GM12878 (cell line): Measurements from ENCODE around the gene KIAA1143. TPM values are rescaled to one million over a fixed set of nuclear protein-coding genes. Genes with fewer than 3 reads are reported as not detected.
A peak's percentile ranks its signal among the peaks of the same experiment; 100 is the strongest.

Experiments
- ATAC-seq: fragments of 200-7000 bp; cut with Tn5 transposase; 3 replicates; pipeline ENCODE4 v1.9.1; 2020; ENCODE audit warnings: mild to moderate bottlenecking, moderate library complexity
- BruUV-seq: library from RNA; stranded (reverse); fragments of 400-500 nt; replicated peaks from 2 replicates; lab custom pipeline; 2021; lab: Mats Ljungman, UMichigan
- CTCF ChIA-PET: fragments of 300-600 bp; sonication (Branson Sonifier 250); formaldehyde crosslinking; extraction: SDS; loops from one replicate; lab custom pipeline; 2021; ENCODE audit warnings: inconsistent platforms; lab: Yijun Ruan, JAX
- POLR2A ChIA-PET: fragments of 350-600 bp; formaldehyde crosslinking; extraction: SDS; loops from one replicate; lab custom pipeline; 2021; ENCODE audit warnings: inconsistent platforms; lab: Charles Lee
- RAD21 ChIA-PET: fragments of 300-600 bp; sonication (Branson Sonifier 250); formaldehyde crosslinking; loops from one replicate; lab custom pipeline; 2023; ENCODE audit warnings: antibody characterized with exemption; ENCODE audit not compliant: unreplicated experiment; lab: Charles Lee
- SMC1A ChIA-PET: fragments of 300-600 bp; sonication (Branson Sonifier 250); formaldehyde crosslinking; loops from one replicate; lab custom pipeline; 2023; ENCODE audit not compliant: unreplicated experiment, uncharacterized antibody; lab: Charles Lee
- DNase-seq: peaks from one replicate; pipeline ENCODE4 v3.0.0-alpha.2; 2011; ENCODE audit warnings: low read depth, low spot score
- FAIRE-seq: peaks from 3 replicates; lab custom pipeline; 2011; peaks lifted over from hg19 to GRCh38; lab: Jason Lieb, UNC
- H2AFZ ChIP-seq: 2 replicates; pipeline ENCODE4 v1.6.0; 2011; ENCODE audit warnings: low read depth, low read length, control low read depth; ENCODE audit not compliant: control insufficient read depth
- H3K27ac ChIP-seq: 2 replicates; pipeline ENCODE4 v1.5.1; 2011; ENCODE audit warnings: control low read depth; ENCODE audit not compliant: control insufficient read depth, insufficient read depth
- H3K27me3 ChIP-seq, 2 experiments: replicated peaks in 1 of 2; 2 replicates each; pipeline versions ENCODE4 v1.6.0 to v1.6.1; 2011; ENCODE audit warnings: low read length in 1 of 2; ENCODE audit not compliant: control insufficient read depth in 2 of 2, insufficient read depth in 2 of 2
- H3K36me3 ChIP-seq, 2 experiments: 2 replicates each; pipeline ENCODE4 v1.5.1; 2011; ENCODE audit warnings: low read length in 1 of 2; ENCODE audit not compliant: control insufficient read depth in 2 of 2, insufficient read depth in 2 of 2
- H3K4me1 ChIP-seq: 2 replicates; pipeline ENCODE4 v1.6.1; 2011; ENCODE audit warnings: mild to moderate bottlenecking, low read length, moderate library complexity, mixed read lengths; ENCODE audit not compliant: control insufficient read depth, insufficient read depth
- H3K4me2 ChIP-seq: 2 replicates; pipeline ENCODE4 v1.6.0; 2011; ENCODE audit warnings: control low read depth; ENCODE audit not compliant: control insufficient read depth, insufficient read depth
- H3K4me3 ChIP-seq: fragments of 200-600 bp; sonication (generic); 2 replicates; pipeline ENCODE4 v1.5.1; 2016
- H3K79me2 ChIP-seq: 2 replicates; pipeline ENCODE4 v1.6.0; 2011; ENCODE audit warnings: low read length; ENCODE audit not compliant: control insufficient read depth, insufficient read depth
- H3K9ac ChIP-seq: 2 replicates; pipeline ENCODE4 v1.8.0; 2011; ENCODE audit warnings: low read length, control low read depth, mixed read lengths; ENCODE audit not compliant: control insufficient read depth, insufficient read depth
- H3K9me3 ChIP-seq: replicated peaks from 3 replicates; pipeline ENCODE4 v1.5.1; 2011; ENCODE audit warnings: mild to moderate bottlenecking, low read length; ENCODE audit not compliant: control insufficient read depth, insufficient read depth
- H4K20me1 ChIP-seq: 2 replicates; pipeline ENCODE4 v1.6.0; 2011; ENCODE audit not compliant: control insufficient read depth, insufficient read depth
- BHLHE40 ChIP-seq, 2 experiments: fragments of 450-650 bp in 1 of 2; IDR thresholded peaks; 2 replicates each; pipeline ENCODE4 v1.6.1; 2011 to 2017; ENCODE audit warnings: low read depth in 2 of 2, borderline replicate concordance in 1 of 2, improper control_type of control experiment in 1 of 2, low read length in 1 of 2, mild to moderate bottlenecking in 1 of 2
- CEBPB ChIP-seq, 2 experiments: fragments of 150-350 bp in 1 of 2; IDR thresholded peaks; 2 replicates each; pipeline ENCODE4 v1.6.1; 2012 to 2014; ENCODE audit warnings: low read depth in 2 of 2, low read length in 2 of 2, borderline replicate concordance in 1 of 2, inconsistent platforms in 1 of 2
- EED ChIP-seq: sonication (generic); IDR thresholded peaks from 2 replicates; pipeline ENCODE4 v1.6.1; 2016; ENCODE audit warnings: antibody characterized with exemption, low read depth
- GABPA ChIP-seq: IDR thresholded peaks from 2 replicates; pipeline ENCODE4 v1.6.1; 2014; ENCODE audit warnings: antibody characterized with exemption, low read depth, mild to moderate bottlenecking, inconsistent platforms
- HCFC1 ChIP-seq: fragments of 150-350 bp; IDR thresholded peaks from 2 replicates; pipeline ENCODE4 v1.6.1; 2014; ENCODE audit warnings: low read length
- IKZF2 ChIP-seq, 2 experiments: fragments of 450-650 bp; IDR thresholded peaks; 2 replicates each; pipeline ENCODE4 v1.6.1; 2017; ENCODE audit warnings: mild to moderate bottlenecking in 2 of 2, moderate library complexity in 2 of 2
- IRF4 ChIP-seq: IDR thresholded peaks from 2 replicates; pipeline ENCODE4 v1.6.1; 2011; ENCODE audit warnings: low read depth, low read length
- MLLT1 ChIP-seq: fragments of 450-650 bp; IDR thresholded peaks from 2 replicates; pipeline ENCODE4 v1.6.1; 2016; ENCODE audit warnings: mild to moderate bottlenecking
- NBN ChIP-seq: fragments of 450-650 bp; IDR thresholded peaks from 2 replicates; pipeline ENCODE4 v1.6.1; 2016
- POLR2A ChIP-seq: IDR thresholded peaks from 2 replicates; pipeline ENCODE4 v1.6.1; 2011; ENCODE audit warnings: low read depth, mild to moderate bottlenecking, low read length
- SRF ChIP-seq, 2 experiments: IDR thresholded peaks; 2 replicates each; pipeline ENCODE4 v1.6.1; 2011; ENCODE audit warnings: low read depth in 2 of 2, low read length in 2 of 2, mild to moderate bottlenecking in 1 of 2, moderate library complexity in 1 of 2
- SUZ12 ChIP-seq: fragments of 200-600 bp; sonication (generic); IDR thresholded peaks from one replicate; pipeline ENCODE4 v1.6.1; 2018; ENCODE audit warnings: antibody characterized with exemption, mild to moderate bottlenecking; ENCODE audit not compliant: unreplicated experiment
- TAF1 ChIP-seq: IDR thresholded peaks from 2 replicates; pipeline ENCODE4 v1.6.1; 2011; ENCODE audit warnings: mild to moderate bottlenecking, low read depth, low read length, borderline replicate concordance
- TARDBP ChIP-seq: IDR thresholded peaks from 2 replicates; pipeline ENCODE4 v1.6.1; 2016; ENCODE audit warnings: borderline replicate concordance
- YY1 ChIP-seq: IDR thresholded peaks from 2 replicates; pipeline ENCODE4 v1.6.1; 2011; ENCODE audit warnings: low read depth, mild to moderate bottlenecking, low read length
- ZNF274 ChIP-seq: IDR thresholded peaks from one replicate; pipeline ENCODE4 v1.8.0; 2011; ENCODE audit not compliant: insufficient read length, insufficient read depth
- ZNF384 ChIP-seq: IDR thresholded peaks from 2 replicates; pipeline ENCODE4 v1.6.1; 2012; ENCODE audit warnings: low read depth, mild to moderate bottlenecking, low read length, improper control_type of control experiment, borderline replicate concordance
- WGBS: methylation state at CpG from one replicate; pipeline ENCODE4 v1.1.6; 2016; ENCODE audit warnings: low lambda C conversion rate; ENCODE audit not compliant: insufficient replicate concordance, insufficient coverage; ENCODE audit errors: missing lambda C conversion rate; 5-methylcytosine and 5-hydroxymethylcytosine counted together
- in situ Hi-C: fragments of 300-500 bp; cut with MboI; formaldehyde crosslinking; loops from 9 replicates; pipeline ENCODE4 v1.14.3; 2018; ENCODE audit warnings: mixed read lengths
- intact Hi-C: fragments of 100-400 bp; cut with micrococcal nuclease; formaldehyde crosslinking; loops from one replicate; pipeline ENCODE4 v1.14.2; 2022; ENCODE audit not compliant: unreplicated experiment
- polyA plus RNA-seq, 11 experiments: library from polyadenylated mRNA; depleted of rRNA in 4 of 11; unstranded in 6 of 11; stranded (reverse) in 5 of 11; fragments of >200 nt; fragmentation: Nextera tagmentation in 4 of 11; fragmentation: Illumina TruSeq in 1 of 11; extraction: Ambion mirVana in 4 of 11; extraction: Trizol in 1 of 11; gene quantifications; 1 replicate in 1 of 11; 2 replicates in 10 of 11; pipeline versions ENCODE4 v1.2.1 to v1.2.3, GENCODE V29; 2011 to 2016; ENCODE audit warnings: inconsistent platforms in 2 of 11, missing spikeins in 2 of 11, low read depth in 1 of 11
- total RNA-seq, 4 experiments: library from RNA; depleted of rRNA in 3 of 4; stranded (reverse); fragments of >200 nt in 3 of 4; fragmentation: Illumina TruSeq in 1 of 4; extraction: Trizol in 1 of 4; gene quantifications; 2 replicates each; pipeline versions ENCODE4 v1.2.1 to v1.2.3, GENCODE V29; 2013 to 2021

KIAA1143 gene
- total and polyA plus RNA-seq, 10 of the 15 experiments (the other 5 are each of a cell fraction or from before 2014, with no cell fraction given), result 11.4 to 37.6 (median 28.4) TPM

- TF ChIP-seq MLLT1 (peak; percentile 49; the same call in 1 of the 2 replicates), POLR2A (peak; percentile 83), GABPA (peak; percentile 85), NBN (peak; percentile 88), YY1 (peak; percentile 56; the same call in 1 of the 2 replicates), EED (peak; percentile 37; the same call in 1 of the 2 replicates), SRF (IDR thresholded peaks at IDR 0.05; ENCODE audit: low read depth in 2 of 2, low read length in 2 of 2) (peak in 1 of 2 experiments; percentile 70; a peak in 1 of 4 replicates), IRF4 (0 out of 2 replicates have a peak, but pooled peaks have one; percentile 24), HCFC1 (peak; percentile 76), CEBPB (IDR thresholded peaks at IDR 0.05; ENCODE audit: borderline replicate concordance in 1 of 2, low read depth in 2 of 2, low read length in 2 of 2) (no peak), TARDBP (peak; percentile 18; the same call in 1 of the 2 replicates), SUZ12 (no peak), TAF1 (peak; percentile 48; the same call in 1 of the 2 replicates), ZNF384 (no peak)
- TF ChIP-seq, all 136 proteins: peak for 35
Observed at GRCh38 chr3:44729384-44729910, 32.0 kb downstream of the KIAA1143 start, which contains the start of gene ZNF501 (continued).

- Histone ChIP-seq H4K20me1 (no peaks in the 10 kb centered on the region), H3K4me3 (no peak overlapping the region), H2AFZ (no peak overlapping the region), H3K36me3 (no peaks in the 10 kb centered on the region), H3K79me2 (no peaks in the 10 kb centered on the region), H3K9ac (no peak overlapping the region), H3K4me1 (no peaks in the 10 kb centered on the region), H3K27me3 (no peaks in the 10 kb centered on the region), H3K27ac (no peak overlapping the region)
- ChIA-PET SMC1A (no interaction called here), POLR2A (no interaction called here), CTCF (no interaction called here)
- no TSS peak for BruUV-seq
- 100% methylated on average over 1 of the region's 1 CpG for WGBS
- ATAC-seq, result no peak
- in situ Hi-C loops, result no loop called here
- TF ChIP-seq ZNF274 (peak; percentile 4), BHLHE40 (IDR thresholded peaks at IDR 0.05; ENCODE audit: borderline replicate concordance in 1 of 2, low read depth in 2 of 2, low read length in 1 of 2) (no peak), IKZF2 (IDR thresholded peaks at IDR 0.05) (no peak)
- TF ChIP-seq, all 136 proteins: peak for 1
- RAD21 ChIA-PET, result no interaction called here
- H3K9me3 ChIP-seq, result peaks cover 35% of the 10 kb centered on the region
- FAIRE-seq (no peak), DNase-seq (no peak)
- intact Hi-C loops, result no loop called here
- no peak overlapping the region for H3K4me2 ChIP-seq
Observed at GRCh38 chr3:44722103-44722401, 39.4 kb downstream of the KIAA1143 start.
